ENCODE measurements around the gene P2RY4.

- TF ChIP-seq POLR2A (IDR thresholded peaks at IDR 0.05) (no peak), POLR2AphosphoS5 (IDR thresholded peaks at IDR 0.05) (no peak)
- TF ChIP-seq, protein P1, sequence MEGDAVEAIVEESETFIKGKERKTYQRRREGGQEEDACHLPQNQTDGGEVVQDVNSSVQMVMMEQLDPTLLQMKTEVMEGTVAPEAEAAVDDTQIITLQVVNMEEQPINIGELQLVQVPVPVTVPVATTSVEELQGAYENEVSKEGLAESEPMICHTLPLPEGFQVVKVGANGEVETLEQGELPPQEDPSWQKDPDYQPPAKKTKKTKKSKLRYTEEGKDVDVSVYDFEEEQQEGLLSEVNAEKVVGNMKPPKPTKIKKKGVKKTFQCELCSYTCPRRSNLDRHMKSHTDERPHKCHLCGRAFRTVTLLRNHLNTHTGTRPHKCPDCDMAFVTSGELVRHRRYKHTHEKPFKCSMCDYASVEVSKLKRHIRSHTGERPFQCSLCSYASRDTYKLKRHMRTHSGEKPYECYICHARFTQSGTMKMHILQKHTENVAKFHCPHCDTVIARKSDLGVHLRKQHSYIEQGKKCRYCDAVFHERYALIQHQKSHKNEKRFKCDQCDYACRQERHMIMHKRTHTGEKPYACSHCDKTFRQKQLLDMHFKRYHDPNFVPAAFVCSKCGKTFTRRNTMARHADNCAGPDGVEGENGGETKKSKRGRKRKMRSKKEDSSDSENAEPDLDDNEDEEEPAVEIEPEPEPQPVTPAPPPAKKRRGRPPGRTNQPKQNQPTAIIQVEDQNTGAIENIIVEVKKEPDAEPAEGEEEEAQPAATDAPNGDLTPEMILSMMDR (IDR thresholded peaks at IDR 0.05): no peak
These were observed 4.6 kb downstream of the P2RY4 start for GRCh38 chrX:70255452-70255851.

Measured in transverse colon (tissue), 4 donors.